Esophagus muscularis mucosa (tissue), 4 donors: Measurements from ENCODE around the gene HSD17B14.

ENCODE experiments used
- EP300 ChIP-seq: sonication (generic); formaldehyde crosslinking; IDR thresholded peaks from one replicate; pipeline ENCODE4 v1.6.1; 2017; ENCODE audit warnings: antibody characterized with exemption
- POLR2A ChIP-seq: fragments of 450-650 bp; IDR thresholded peaks from one replicate; pipeline ENCODE4 v1.6.1; 2017; ENCODE audit warnings: antibody characterized with exemption, moderate library complexity, mild to moderate bottlenecking, low read depth
- TF ChIP-seq, protein P1 (sequence below), 3 experiments: fragments of 200-600 bp in 2 of 3; fragments of 450-650 bp in 1 of 3; sonication (generic) in 2 of 3; IDR thresholded peaks; one replicate each; pipeline ENCODE4 v1.5.1; 2017 to 2019; ENCODE audit warnings: antibody characterized with exemption in 3 of 3, mild to moderate bottlenecking in 2 of 3, moderate library complexity in 1 of 3

GRCh38 chr19:48868114-48868886, 32.0 kb upstream of the HSD17B14 start, which contains the start of gene PLEKHA4:
- TF ChIP-seq, protein P1, sequence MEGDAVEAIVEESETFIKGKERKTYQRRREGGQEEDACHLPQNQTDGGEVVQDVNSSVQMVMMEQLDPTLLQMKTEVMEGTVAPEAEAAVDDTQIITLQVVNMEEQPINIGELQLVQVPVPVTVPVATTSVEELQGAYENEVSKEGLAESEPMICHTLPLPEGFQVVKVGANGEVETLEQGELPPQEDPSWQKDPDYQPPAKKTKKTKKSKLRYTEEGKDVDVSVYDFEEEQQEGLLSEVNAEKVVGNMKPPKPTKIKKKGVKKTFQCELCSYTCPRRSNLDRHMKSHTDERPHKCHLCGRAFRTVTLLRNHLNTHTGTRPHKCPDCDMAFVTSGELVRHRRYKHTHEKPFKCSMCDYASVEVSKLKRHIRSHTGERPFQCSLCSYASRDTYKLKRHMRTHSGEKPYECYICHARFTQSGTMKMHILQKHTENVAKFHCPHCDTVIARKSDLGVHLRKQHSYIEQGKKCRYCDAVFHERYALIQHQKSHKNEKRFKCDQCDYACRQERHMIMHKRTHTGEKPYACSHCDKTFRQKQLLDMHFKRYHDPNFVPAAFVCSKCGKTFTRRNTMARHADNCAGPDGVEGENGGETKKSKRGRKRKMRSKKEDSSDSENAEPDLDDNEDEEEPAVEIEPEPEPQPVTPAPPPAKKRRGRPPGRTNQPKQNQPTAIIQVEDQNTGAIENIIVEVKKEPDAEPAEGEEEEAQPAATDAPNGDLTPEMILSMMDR (IDR thresholded peaks at IDR 0.05) = no peak
- TF ChIP-seq POLR2A = no peak
- TF ChIP-seq EP300 = no peak
